ENCODE measurements around the gene STAU1.
"Not testable (repeated sequence)": the region's sequence is repeated elsewhere in the genome, so short reads cannot be mapped to it uniquely, and the experiment has no call there.

The STAU1 gene

GRCh38 chr20:49112596-49113274, 75.4 kb downstream of the STAU1 start:
- in situ Hi-C loops (cut with MboI; ENCODE audit: low sequenced_read_pairs, unreplicated experiment), result no loop called here
- no peak for DNase-seq (ENCODE audit: low spot score)
- TF ChIP-seq, protein P1, sequence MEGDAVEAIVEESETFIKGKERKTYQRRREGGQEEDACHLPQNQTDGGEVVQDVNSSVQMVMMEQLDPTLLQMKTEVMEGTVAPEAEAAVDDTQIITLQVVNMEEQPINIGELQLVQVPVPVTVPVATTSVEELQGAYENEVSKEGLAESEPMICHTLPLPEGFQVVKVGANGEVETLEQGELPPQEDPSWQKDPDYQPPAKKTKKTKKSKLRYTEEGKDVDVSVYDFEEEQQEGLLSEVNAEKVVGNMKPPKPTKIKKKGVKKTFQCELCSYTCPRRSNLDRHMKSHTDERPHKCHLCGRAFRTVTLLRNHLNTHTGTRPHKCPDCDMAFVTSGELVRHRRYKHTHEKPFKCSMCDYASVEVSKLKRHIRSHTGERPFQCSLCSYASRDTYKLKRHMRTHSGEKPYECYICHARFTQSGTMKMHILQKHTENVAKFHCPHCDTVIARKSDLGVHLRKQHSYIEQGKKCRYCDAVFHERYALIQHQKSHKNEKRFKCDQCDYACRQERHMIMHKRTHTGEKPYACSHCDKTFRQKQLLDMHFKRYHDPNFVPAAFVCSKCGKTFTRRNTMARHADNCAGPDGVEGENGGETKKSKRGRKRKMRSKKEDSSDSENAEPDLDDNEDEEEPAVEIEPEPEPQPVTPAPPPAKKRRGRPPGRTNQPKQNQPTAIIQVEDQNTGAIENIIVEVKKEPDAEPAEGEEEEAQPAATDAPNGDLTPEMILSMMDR (IDR thresholded peaks at IDR 0.05; ENCODE audit: borderline replicate concordance, control extremely low read depth, extremely low read depth, insufficient read depth, missing control alignments), result no peak

- DNase-seq (ENCODE audit: low spot score), result no peak
- TF ChIP-seq, protein P1 (IDR thresholded peaks at IDR 0.05; ENCODE audit: borderline replicate concordance, control extremely low read depth, extremely low read depth, insufficient read depth, missing control alignments), result no peak
- in situ Hi-C loops (cut with MboI; ENCODE audit: low sequenced_read_pairs, unreplicated experiment), result no loop called here
Measured at GRCh38 chr20:49110767-49111694, 77.1 kb downstream of the STAU1 start.

DNA sequence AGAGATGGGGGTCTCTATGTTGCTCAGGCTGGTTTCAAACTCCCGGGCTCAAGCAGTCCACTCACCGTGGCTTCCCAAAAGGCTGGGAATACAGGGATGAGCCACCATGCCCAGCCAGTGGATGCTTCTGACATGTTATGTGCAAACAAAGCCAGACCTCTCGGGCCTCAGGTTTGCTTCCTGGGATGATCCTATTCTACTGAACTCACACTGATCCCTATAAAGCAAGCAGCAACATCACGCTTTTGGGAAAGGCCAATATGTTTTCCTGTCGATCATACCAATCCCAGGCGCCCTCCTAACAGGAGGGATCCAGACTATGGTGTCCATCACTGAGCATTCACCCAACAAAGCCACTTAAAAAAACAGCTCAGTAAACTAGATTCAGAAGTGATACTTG, 81.8 kb downstream of the STAU1 start:
- in situ Hi-C loops (cut with MboI; ENCODE audit: low sequenced_read_pairs, unreplicated experiment), result no loop called here
- no peak for DNase-seq (ENCODE audit: low spot score)
- TF ChIP-seq, protein P1 (IDR thresholded peaks at IDR 0.05; ENCODE audit: borderline replicate concordance, control extremely low read depth, extremely low read depth, insufficient read depth, missing control alignments), result no peak

DNA sequence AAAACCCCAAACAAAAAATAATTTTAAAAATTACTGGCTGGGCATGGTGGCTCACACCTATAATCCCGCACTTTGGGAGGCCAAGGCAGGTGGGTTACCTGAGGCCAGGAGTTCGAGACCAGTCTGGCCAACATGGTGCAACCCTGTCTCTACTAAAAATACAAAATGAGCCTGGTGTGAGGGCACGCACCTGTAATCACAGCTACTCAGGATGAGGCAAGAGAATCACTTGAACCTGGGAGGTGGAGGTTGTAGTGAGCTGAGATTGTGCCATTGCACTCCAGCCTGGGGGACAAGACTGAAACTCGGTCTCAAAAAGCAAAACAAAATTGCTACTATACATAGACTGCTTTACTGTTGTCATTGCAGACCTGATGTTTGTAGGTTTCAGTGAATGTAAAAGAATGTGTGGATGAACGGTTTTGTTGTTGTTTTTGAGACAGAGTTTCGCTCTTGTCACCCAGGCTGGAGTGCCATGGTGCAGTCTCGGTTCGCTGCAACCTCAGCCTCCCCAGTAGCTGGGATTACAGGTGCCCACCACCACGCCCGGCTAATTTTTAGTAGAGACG, 83.1 kb downstream of the STAU1 start:
- DNase-seq (ENCODE audit: low spot score); in situ Hi-C loops (cut with MboI; ENCODE audit: low sequenced_read_pairs, unreplicated experiment): not testable (repeated sequence)

DNA sequence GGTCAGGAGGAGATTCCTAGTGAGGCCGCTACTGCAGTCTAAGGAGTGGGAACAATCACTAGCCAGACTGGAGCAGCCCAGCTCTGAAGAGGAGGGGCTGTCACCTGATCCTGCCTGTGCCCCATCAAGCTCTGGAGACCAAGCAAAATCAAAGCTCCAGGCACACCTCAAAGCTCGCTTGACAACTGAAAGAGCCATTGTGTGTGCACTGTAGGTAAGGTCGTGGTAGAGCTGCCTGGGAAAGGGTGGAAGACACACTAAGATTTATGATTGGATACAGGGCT, 83.8 kb downstream of the STAU1 start:
- TF ChIP-seq, protein P1 (IDR thresholded peaks at IDR 0.05; ENCODE audit: borderline replicate concordance, control extremely low read depth, extremely low read depth, insufficient read depth, missing control alignments), result no peak
- no peak for DNase-seq (ENCODE audit: low spot score)
- in situ Hi-C loops (cut with MboI; ENCODE audit: low sequenced_read_pairs, unreplicated experiment), result no loop called here

- DNase-seq (ENCODE audit: low spot score), result no peak
- in situ Hi-C loops (cut with MboI; ENCODE audit: low sequenced_read_pairs, unreplicated experiment), result no loop called here
Measured at GRCh38 chr20:49103647-49104364, 84.3 kb downstream of the STAU1 start.

More at GRCh38 chr20:49103647-49104364, 84.3 kb downstream of the STAU1 start:
- TF ChIP-seq, protein P1 (IDR thresholded peaks at IDR 0.05; ENCODE audit: borderline replicate concordance, control extremely low read depth, extremely low read depth, insufficient read depth, missing control alignments), result no peak
